Adrenal gland (tissue), 12 donors: ENCODE results near the gene PLXNC1. TPM values are rescaled to one million over a fixed set of nuclear protein-coding genes. Genes with fewer than 3 reads are reported as not detected.

ENCODE experiments used
- DNase-seq, 7 donors: peaks; one replicate each; pipeline ENCODE4 v3.0.0-alpha.2; 2019 to 2020
- H3K27ac ChIP-seq, 5 donors: fragments of 200-600 bp; sonication (generic) in 4 of 5; 1 replicate in 3 of 5; 2 replicates in 2 of 5; pipeline versions ENCODE4 v1.5.1 to v1.8.0; 2016 to 2020; ENCODE audit warnings: mild to moderate bottlenecking in 1 of 5
- H3K27me3 ChIP-seq: fragments of 200-600 bp; 2 replicates; pipeline ENCODE4 v1.8.0; 2021
- H3K36me3 ChIP-seq, 2 donors: fragments of 200-600 bp; replicated peaks in 1 of 2; 1 replicate in 1 of 2; 2 replicates in 1 of 2; pipeline versions ENCODE4 v1.5.1 to v1.8.0; 2018 to 2022
- H3K4me1 ChIP-seq, 2 donors: fragments of 200-600 bp; replicated peaks in 1 of 2; 1 replicate in 1 of 2; 2 replicates in 1 of 2; pipeline versions ENCODE4 v1.5.1 to v1.8.0; 2018 to 2021
- H3K4me3 ChIP-seq, 4 donors: fragments of 200-600 bp; sonication (generic) in 3 of 4; one replicate each; pipeline ENCODE4 v1.5.1; 2016 to 2018
- H3K9me3 ChIP-seq, 3 donors: fragments of 200-600 bp; sonication (generic) in 1 of 3; replicated peaks in 1 of 3; 1 replicate in 2 of 3; 2 replicates in 1 of 3; pipeline versions ENCODE4 v1.5.1 to v1.8.0; 2016 to 2021
- POLR2A ChIP-seq, 2 donors: fragments of 450-650 bp; IDR thresholded peaks; one replicate each; pipeline ENCODE4 v1.6.1; 2017; ENCODE audit warnings: antibody characterized with exemption in 2 of 2, mild to moderate bottlenecking in 2 of 2, moderate library complexity in 1 of 2
- WGBS, 4 donors: extraction: QIAGEN DNeasy Blood & Tissue Kit in 2 of 4; methylation state at CpG; one replicate each; pipeline versions ENCODE4 v1.1.5 to v1.1.7; 2013 to 2017; 5-methylcytosine and 5-hydroxymethylcytosine counted together
- intact Hi-C, 2 donors: fragments of 100-400 bp; cut with DNase I; formaldehyde crosslinking; loops; one replicate each; pipeline versions ENCODE4 v1.14.1 to v1.15.0; 2022 to 2023
- polyA plus RNA-seq, 3 donors: library from polyadenylated mRNA; stranded (reverse); fragments of 200-250 nt in 2 of 3; fragments of 350-450 nt in 1 of 3; fragmentation: Illumina TruSeq in 1 of 3; extraction: RNeasy Lipid Tissue Mini Kit (QIAGEN cat#74804) in 1 of 3; gene quantifications; one replicate each; pipeline ENCODE4 v1.2.3, GENCODE V29; 2013 to 2014
- total RNA-seq, 9 donors: library from RNA; depleted of rRNA in 4 of 9; stranded (reverse); fragments of >200 nt in 4 of 9; fragments of 120-200 nt in 1 of 9; fragmentation: NEBNext Ultra II Directional in 1 of 9; extraction: Animal tissue kit (Norgen Biotek cat#: 25700) in 1 of 9; gene quantifications; one replicate each; pipeline versions ENCODE4 v1.1.0 to v1.2.4, GENCODE V29; 2013 to 2023
- TF ChIP-seq, protein P1 (sequence below), 6 experiments: fragments of 450-650 bp in 4 of 6; fragments of 200-600 bp in 2 of 6; sonication (generic) in 1 of 6; IDR thresholded peaks; 1 replicate in 5 of 6; 2 replicates in 1 of 6; pipeline versions ENCODE4 v1.5.1 to v1.8.0; 2016 to 2021; ENCODE audit warnings: antibody characterized with exemption in 6 of 6, mild to moderate bottlenecking in 2 of 6, moderate library complexity in 1 of 6
- donor health status: healthy with polysubstance abuse.
- donor health status: Bipolar disorder and iron deficiency.
- donor health status: DM: yes; HTN: yes; CAD: no.
- donor health status: DM: no; HTN: no; CAD: no.
- donor health status: DM: no; HTN: no; CAD: no.
- donor health status: DM: yes; HTN: yes; CAD: no.

The PLXNC1 gene
- total and polyA plus RNA-seq, 12 donors = 2.5 to 23.4 (median 12.3) TPM

GRCh38 chr12:94165670-94166364, 17.4 kb downstream of the PLXNC1 start:
- 79 to 91% (median 85%) methylated on average over 6 of the region's 6 CpGs for WGBS, 4 donors
- no peak overlapping the region for H3K27ac ChIP-seq
- H3K36me3 ChIP-seq = no peaks in the 10 kb centered on the region
- intact Hi-C loops = no loop called here
- H3K4me3 ChIP-seq = no peak overlapping the region
- DNase-seq = no peak
- H3K9me3 ChIP-seq = no peaks in the 10 kb centered on the region
- TF ChIP-seq, protein P1, sequence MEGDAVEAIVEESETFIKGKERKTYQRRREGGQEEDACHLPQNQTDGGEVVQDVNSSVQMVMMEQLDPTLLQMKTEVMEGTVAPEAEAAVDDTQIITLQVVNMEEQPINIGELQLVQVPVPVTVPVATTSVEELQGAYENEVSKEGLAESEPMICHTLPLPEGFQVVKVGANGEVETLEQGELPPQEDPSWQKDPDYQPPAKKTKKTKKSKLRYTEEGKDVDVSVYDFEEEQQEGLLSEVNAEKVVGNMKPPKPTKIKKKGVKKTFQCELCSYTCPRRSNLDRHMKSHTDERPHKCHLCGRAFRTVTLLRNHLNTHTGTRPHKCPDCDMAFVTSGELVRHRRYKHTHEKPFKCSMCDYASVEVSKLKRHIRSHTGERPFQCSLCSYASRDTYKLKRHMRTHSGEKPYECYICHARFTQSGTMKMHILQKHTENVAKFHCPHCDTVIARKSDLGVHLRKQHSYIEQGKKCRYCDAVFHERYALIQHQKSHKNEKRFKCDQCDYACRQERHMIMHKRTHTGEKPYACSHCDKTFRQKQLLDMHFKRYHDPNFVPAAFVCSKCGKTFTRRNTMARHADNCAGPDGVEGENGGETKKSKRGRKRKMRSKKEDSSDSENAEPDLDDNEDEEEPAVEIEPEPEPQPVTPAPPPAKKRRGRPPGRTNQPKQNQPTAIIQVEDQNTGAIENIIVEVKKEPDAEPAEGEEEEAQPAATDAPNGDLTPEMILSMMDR (IDR thresholded peaks at IDR 0.05) = no peak
- no peak for TF ChIP-seq POLR2A (IDR thresholded peaks at IDR 0.05)
- peaks cover 0 to 11% of the 10 kb centered on the region in 2 donors for H3K4me1 ChIP-seq
- no peaks in the 10 kb centered on the region for H3K27me3 ChIP-seq

GRCh38 chr12:94167071-94167755, 18.8 kb downstream of the PLXNC1 start:
- no peak for DNase-seq
- Histone ChIP-seq H3K27me3 (no peaks in the 10 kb centered on the region), H3K9me3 (no peaks in the 10 kb centered on the region), H3K4me1 (peaks cover 0 to 11% of the 10 kb centered on the region in 2 donors), H3K36me3 (no peaks in the 10 kb centered on the region), H3K4me3 (no peak overlapping the region), H3K27ac (no peak overlapping the region)
- intact Hi-C loops = no loop called here
- 62 to 70% (median 64%) methylated on average over 8 of the region's 8 CpGs for WGBS, 4 donors
- TF ChIP-seq, protein P1 (IDR thresholded peaks at IDR 0.05) = no peak
- no peak for TF ChIP-seq POLR2A (IDR thresholded peaks at IDR 0.05)

DNA sequence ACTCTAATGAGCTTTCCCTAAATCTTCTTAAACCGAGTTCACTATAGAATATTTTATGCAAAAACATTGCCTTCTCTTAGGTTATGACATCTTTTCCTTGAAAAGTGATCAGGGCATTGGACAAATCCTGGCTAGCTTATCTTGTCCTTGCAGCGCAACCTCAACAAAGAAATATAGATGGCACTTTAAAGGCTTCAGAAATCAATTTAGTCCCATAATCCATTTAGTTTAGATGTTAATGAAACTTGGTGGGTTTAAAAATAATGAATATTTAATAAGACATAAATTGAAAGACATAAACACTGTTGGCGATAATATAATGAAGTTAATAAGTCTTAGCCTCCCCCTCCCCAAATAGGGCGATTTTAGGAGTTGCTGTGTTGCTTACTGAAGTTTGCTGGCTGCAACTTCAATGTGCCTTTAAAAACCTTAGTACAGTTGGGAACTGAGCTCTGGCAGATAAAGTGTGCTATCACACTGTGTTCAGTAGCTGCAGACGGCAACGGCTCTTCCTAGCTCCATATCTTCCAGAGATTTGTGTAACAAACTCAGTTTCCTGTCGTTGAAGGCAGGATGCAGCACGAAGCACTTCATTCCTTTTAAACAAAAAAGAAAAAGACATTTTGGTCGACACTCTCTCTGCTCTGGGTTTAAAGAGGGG, 19.5 kb downstream of the PLXNC1 start:
- TF ChIP-seq, protein P1 (IDR thresholded peaks at IDR 0.05) = no peak
- TF ChIP-seq POLR2A (IDR thresholded peaks at IDR 0.05) = no peak
- Histone ChIP-seq H3K27ac (no peak overlapping the region), H3K9me3 (no peaks in the 10 kb centered on the region), H3K27me3 (no peaks in the 10 kb centered on the region), H3K4me1 (peaks cover 0 to 11% of the 10 kb centered on the region in 2 donors), H3K36me3 (no peaks in the 10 kb centered on the region), H3K4me3 (no peak overlapping the region)
- DNase-seq = no peak
- 36 to 43% (median 42%) methylated on average over 8 to 9 of the region's 9 CpGs for WGBS, 4 donors
- intact Hi-C loops = no loop called here

DNA sequence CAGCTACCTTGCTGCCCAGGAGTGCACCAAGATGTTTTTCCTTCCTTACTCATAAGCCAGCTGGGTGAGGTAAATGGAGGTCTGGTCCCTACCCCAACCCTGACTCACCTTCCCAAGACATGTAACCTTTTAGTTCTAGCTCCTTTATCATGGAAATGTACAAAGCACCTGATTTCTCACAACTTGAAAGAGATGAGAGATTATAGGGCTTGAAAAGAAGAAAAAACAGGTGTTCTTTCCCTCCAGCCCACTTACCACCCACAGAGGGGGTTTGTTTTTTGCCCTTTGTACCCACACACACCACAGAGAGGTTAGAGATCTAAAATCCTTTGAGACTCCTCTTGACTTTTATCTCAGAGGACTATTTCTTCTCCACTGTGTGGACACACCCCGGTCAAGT, 21.1 kb downstream of the PLXNC1 start:
- 88 to 98% (median 93%) methylated on average over 1 of the region's 1 CpG for WGBS, 4 donors
- no peak overlapping the region for H3K4me3 ChIP-seq
- H3K36me3 ChIP-seq = no peaks in the 10 kb centered on the region
- no peaks in the 10 kb centered on the region for H3K9me3 ChIP-seq
- H3K27me3 ChIP-seq = no peaks in the 10 kb centered on the region
- intact Hi-C loops = no loop called here
- TF ChIP-seq POLR2A (IDR thresholded peaks at IDR 0.05) = no peak
- TF ChIP-seq, protein P1 (IDR thresholded peaks at IDR 0.05) = no peak
- DNase-seq = no peak
- no peak overlapping the region for H3K27ac ChIP-seq
- peaks cover 0 to 11% of the 10 kb centered on the region in 2 donors for H3K4me1 ChIP-seq
